OCI-LY3 (cell line): ENCODE measurements around the gene CCR7.

Experiments used
- H2AFZ ChIP-seq: fragments of 200-600, 300-600 bp; shearing (Covaris generic); 2 replicates; pipeline ENCODE4 v1.6.0; 2014; ENCODE audit warnings: antibody characterized with exemption, low read depth, low read length
- H3K27ac ChIP-seq: fragments of 200-600, 300-600 bp; sonication (generic); 2 replicates; pipeline ENCODE4 v1.5.1; 2014; ENCODE audit warnings: mild to moderate bottlenecking, low read length, moderate library complexity, mixed read lengths
- H3K27me3 ChIP-seq: fragments of 200-600, 300-600 bp; sonication (generic); 2 replicates; pipeline ENCODE4 v1.6.1; 2014; ENCODE audit warnings: low read depth, low read length, mixed read lengths
- H3K36me3 ChIP-seq: fragments of 200-600, 300-600 bp; sonication (generic); replicated peaks from 2 replicates; pipeline ENCODE3; 2014; ENCODE audit warnings: low read depth, low read length, mixed read lengths
- H3K4me1 ChIP-seq: fragments of 300-600, 200-600 bp; sonication (generic); 2 replicates; pipeline ENCODE4 v1.6.1; 2014; ENCODE audit warnings: low read length, mixed read lengths
- H3K4me2 ChIP-seq: fragments of 200-600, 300-600 bp; sonication (generic); 2 replicates; pipeline ENCODE4 v1.6.1; 2014; ENCODE audit warnings: low read length, mixed read lengths
- H3K4me3 ChIP-seq: fragments of 300-600, 200-600 bp; sonication (generic); 2 replicates; pipeline ENCODE4 v1.5.1; 2014; ENCODE audit warnings: antibody characterized with exemption, mild to moderate bottlenecking, low read length, moderate library complexity
- H3K79me2 ChIP-seq: fragments of 300-600, 200-600 bp; shearing (Covaris generic); 2 replicates; pipeline ENCODE4 v1.6.1; 2014; ENCODE audit warnings: mild to moderate bottlenecking, low read length, mixed read lengths
- H3K9ac ChIP-seq: fragments of 300-600, 200-600 bp; shearing (Covaris generic); 2 replicates; pipeline ENCODE4 v1.6.0; 2014; ENCODE audit warnings: mild to moderate bottlenecking, low read length, moderate library complexity
- H3K9me3 ChIP-seq: fragments of 200-600, 300-600 bp; shearing (Covaris generic); 2 replicates; pipeline ENCODE4 v1.6.1; 2014; ENCODE audit warnings: low read length, mixed read lengths; ENCODE audit not compliant: insufficient read depth
- H4K20me1 ChIP-seq: fragments of 200-600, 300-600 bp; sonication (generic); 2 replicates; pipeline ENCODE4 v1.6.1; 2016; ENCODE audit warnings: low read length, mixed read lengths; ENCODE audit not compliant: insufficient read depth
- CTCF ChIP-seq: fragments of 200-600, 300-600 bp; sonication (generic); IDR thresholded peaks from 2 replicates; pipeline ENCODE4 v1.5.1; 2014; ENCODE audit warnings: antibody characterized with exemption, low read length, low read depth
- EZH2phosphoT487 ChIP-seq: fragments of 200-600 bp; shearing (Covaris generic); IDR thresholded peaks from 2 replicates; pipeline ENCODE4 v1.6.1; 2018; ENCODE audit warnings: antibody characterized with exemption, mixed run types, low read depth

The CCR7 gene

GRCh38 chr17:40567377-40567776 is 2.1 kb upstream of the CCR7 start:
- Histone ChIP-seq H3K4me2 (no peak overlapping the region), H3K4me1 (peaks cover 18% of the 10 kb centered on the region), H3K9ac (no peak overlapping the region), H3K27me3 (no peaks in the 10 kb centered on the region), H3K79me2 (peaks cover 46% of the 10 kb centered on the region), H3K9me3 (peaks cover 14% of the 10 kb centered on the region; the same call in 1 of the 2 replicates), H2AFZ (no peak overlapping the region), H3K4me3 (no peak overlapping the region), H4K20me1 (peaks cover 15% of the 10 kb centered on the region; the same call in 1 of the 2 replicates), H3K27ac (no peak overlapping the region), H3K36me3 (peaks cover 40% of the 10 kb centered on the region)
- TF ChIP-seq CTCF (no peak), EZH2phosphoT487 (no peak)

GRCh38 chr17:40565769-40566409 is 617 bp upstream of the CCR7 start:
- H3K4me3 ChIP-seq, result peak overlapping the region; percentile 98
- peaks cover 61% of the 10 kb centered on the region for H3K79me2 ChIP-seq
- H3K4me2 ChIP-seq, result peak overlapping the region; percentile 94
- peaks cover 7% of the 10 kb centered on the region; the same call in 1 of the 2 replicates for H3K9me3 ChIP-seq
- peak overlapping the region; percentile 99 for H3K9ac ChIP-seq
- no peak overlapping the region for H2AFZ ChIP-seq
- H3K27me3 ChIP-seq, result no peaks in the 10 kb centered on the region
- peaks cover 28% of the 10 kb centered on the region; the same call in 1 of the 2 replicates for H4K20me1 ChIP-seq
- H3K4me1 ChIP-seq, result peaks cover 21% of the 10 kb centered on the region
- TF ChIP-seq CTCF (no peak), EZH2phosphoT487 (no peak)
- peak overlapping the region; percentile 99 for H3K27ac ChIP-seq
- H3K36me3 ChIP-seq, result peaks cover 53% of the 10 kb centered on the region

- peak overlapping the region; percentile 94 for H3K4me2 ChIP-seq
- H3K36me3 ChIP-seq, result peaks cover 67% of the 10 kb centered on the region
- H3K27ac ChIP-seq, result peak overlapping the region; percentile 99
- H3K79me2 ChIP-seq, result peaks cover 76% of the 10 kb centered on the region
- H3K4me3 ChIP-seq, result peak overlapping the region; percentile 98
- H3K9ac ChIP-seq, result peak overlapping the region; percentile 99
- TF ChIP-seq CTCF (no peak), EZH2phosphoT487 (no peak)
- peaks cover 42% of the 10 kb centered on the region for H4K20me1 ChIP-seq
- H3K27me3 ChIP-seq, result no peaks in the 10 kb centered on the region
- no peak overlapping the region for H2AFZ ChIP-seq
- peaks cover 35% of the 10 kb centered on the region for H3K4me1 ChIP-seq
- H3K9me3 ChIP-seq, result peaks cover 7% of the 10 kb centered on the region; the same call in 1 of the 2 replicates
Observed at GRCh38 chr17:40564195-40564882, 933 bp downstream of the CCR7 start.
